CD8-positive, alpha-beta memory T cell (primary cell): Measurements from ENCODE around the gene CTAG1B. TPM values are rescaled to one million over a fixed set of nuclear protein-coding genes. Genes with fewer than 3 reads are reported as not detected.
"Not testable (repeated sequence)": the region's sequence is repeated elsewhere in the genome, so short reads cannot be mapped to it uniquely, and the experiment has no call there.

Experiments used
- CTCF ChIA-PET: fragments of 350-600 bp; sonication (Branson Sonifier 250); formaldehyde crosslinking; loops from one replicate; lab custom pipeline; 2021; ENCODE audit warnings: antibody characterized with exemption; lab: Charles Lee
- POLR2A ChIA-PET: fragments of 350-600 bp; sonication (Branson Sonifier 250); formaldehyde crosslinking; loops from one replicate; lab custom pipeline; 2021; ENCODE audit warnings: antibody characterized with exemption; lab: Charles Lee
- DNase-seq, 5 donors: peaks; one replicate each; pipeline versions ENCODE4 v3.0.0 to v3.0.0-alpha.2; 2020 to 2022; ENCODE audit warnings: mixed read lengths in 1 of 5
- H3K27ac ChIP-seq: one replicate; pipeline ENCODE4 v1.7.0; 2013; ENCODE audit warnings: low read depth, mild to moderate bottlenecking, low read length, moderate library complexity
- H3K27me3 ChIP-seq: 2 replicates; pipeline ENCODE4 v1.7.0; 2013; ENCODE audit warnings: low read length, mild to moderate bottlenecking; ENCODE audit not compliant: insufficient read depth, poor library complexity, severe bottlenecking
- H3K36me3 ChIP-seq: 2 replicates; pipeline ENCODE4 v1.7.0; 2013; ENCODE audit warnings: mild to moderate bottlenecking, low read length, moderate library complexity; ENCODE audit not compliant: insufficient read depth
- H3K4me1 ChIP-seq: 2 replicates; pipeline ENCODE4 v1.7.0; 2013; ENCODE audit warnings: mild to moderate bottlenecking, low read length, moderate library complexity; ENCODE audit not compliant: insufficient read depth
- H3K4me3 ChIP-seq: 2 replicates; pipeline ENCODE4 v1.7.0; 2013; ENCODE audit warnings: mild to moderate bottlenecking, low read length
- H3K9me3 ChIP-seq: 2 replicates; pipeline ENCODE4 v1.7.0; 2013; ENCODE audit warnings: mild to moderate bottlenecking, low read length
- H3K27ac Mint-ChIP-seq, 8 donors: one replicate each; pipeline ENCODE4 v1.8.0; 2020 to 2021; ENCODE audit warnings: mixed read lengths in 8 of 8, mild to moderate bottlenecking in 6 of 8, inconsistent platforms in 3 of 8, moderate library complexity in 3 of 8
- H3K27me3 Mint-ChIP-seq, 2 donors: one replicate each; pipeline ENCODE4 v1.8.0; 2020 to 2021; ENCODE audit warnings: mixed read lengths in 2 of 2, mild to moderate bottlenecking in 1 of 2, moderate library complexity in 1 of 2
- H3K36me3 Mint-ChIP-seq, 3 donors: one replicate each; pipeline ENCODE4 v1.8.0; 2020 to 2021; ENCODE audit warnings: mixed read lengths in 3 of 3, inconsistent platforms in 1 of 3, mild to moderate bottlenecking in 1 of 3
- H3K4me1 Mint-ChIP-seq, 3 donors: one replicate each; pipeline ENCODE4 v1.8.0; 2020 to 2021; ENCODE audit warnings: mixed read lengths in 3 of 3, inconsistent platforms in 1 of 3, mild to moderate bottlenecking in 1 of 3
- H3K4me3 Mint-ChIP-seq, 7 donors: one replicate each; pipeline ENCODE4 v1.8.0; 2020 to 2021; ENCODE audit warnings: mixed read lengths in 7 of 7, mild to moderate bottlenecking in 6 of 7, moderate library complexity in 4 of 7, inconsistent platforms in 2 of 7
- H3K9me3 Mint-ChIP-seq, 5 donors: one replicate each; pipeline ENCODE4 v1.8.0; 2020 to 2022; ENCODE audit warnings: mixed read lengths in 5 of 5, mild to moderate bottlenecking in 3 of 5, moderate library complexity in 2 of 5, inconsistent platforms in 1 of 5
- polyA plus RNA-seq: library from polyadenylated mRNA; unstranded; fragments of 300-500 nt; fragmentation: Illumina TruSeq; gene quantifications from one replicate; pipeline ENCODE4 v1.2.3, GENCODE V29; 2021
- total RNA-seq, 2 experiments: library from RNA; stranded (reverse); gene quantifications; one replicate each; pipeline ENCODE4 v1.2.3, GENCODE V29; 2021

CTAG1B gene
- total and polyA plus RNA-seq, 3 experiments from 2014 or later = not detected

- H3K4me1 Mint-ChIP-seq, H3K4me1 ChIP-seq, H3K27me3 Mint-ChIP-seq, H3K4me3 ChIP-seq, POLR2A ChIA-PET, DNase-seq, H3K9me3 ChIP-seq, H3K27ac Mint-ChIP-seq, H3K27me3 ChIP-seq, H3K36me3 Mint-ChIP-seq, H3K27ac ChIP-seq, H3K36me3 ChIP-seq, H3K4me3 Mint-ChIP-seq, H3K9me3 Mint-ChIP-seq, CTCF ChIA-PET: not testable (repeated sequence)
Measured at GRCh38 chrX:154613586-154613985, 5.5 kb downstream of the CTAG1B start.

- CTCF ChIA-PET, H3K4me3 Mint-ChIP-seq: not testable (repeated sequence)
Measured at GRCh38 chrX:154611146-154611545, 7.9 kb downstream of the CTAG1B start.

GRCh38 chrX:154608823-154609222 lies 10.3 kb downstream of the CTAG1B start:
- H3K36me3 Mint-ChIP-seq, H3K9me3 Mint-ChIP-seq, H3K4me3 Mint-ChIP-seq, DNase-seq, H3K4me1 Mint-ChIP-seq, H3K36me3 ChIP-seq, H3K27ac ChIP-seq, H3K9me3 ChIP-seq, H3K27me3 ChIP-seq, POLR2A ChIA-PET, H3K4me1 ChIP-seq, CTCF ChIA-PET, H3K4me3 ChIP-seq, H3K27ac Mint-ChIP-seq, H3K27me3 Mint-ChIP-seq: not testable (repeated sequence)

More at GRCh38 chrX:154611146-154611545, 7.9 kb downstream of the CTAG1B start:
- H3K27me3 Mint-ChIP-seq, H3K27ac ChIP-seq, H3K36me3 ChIP-seq, POLR2A ChIA-PET, H3K36me3 Mint-ChIP-seq, DNase-seq, H3K27ac Mint-ChIP-seq, H3K4me1 Mint-ChIP-seq, H3K27me3 ChIP-seq, H3K9me3 Mint-ChIP-seq, H3K4me1 ChIP-seq, H3K4me3 ChIP-seq, H3K9me3 ChIP-seq: not testable (repeated sequence)

- H3K27me3 ChIP-seq, H3K9me3 Mint-ChIP-seq, H3K27ac ChIP-seq, POLR2A ChIA-PET, CTCF ChIA-PET, H3K4me3 Mint-ChIP-seq, H3K4me1 Mint-ChIP-seq, H3K4me1 ChIP-seq, H3K27ac Mint-ChIP-seq, H3K4me3 ChIP-seq, DNase-seq, H3K27me3 Mint-ChIP-seq, H3K9me3 ChIP-seq, H3K36me3 Mint-ChIP-seq, H3K36me3 ChIP-seq: not testable (repeated sequence)
Measured at GRCh38 chrX:154607976-154608375, 11.1 kb downstream of the CTAG1B start.

GRCh38 chrX:154607370-154607769 lies 11.7 kb downstream of the CTAG1B start:
- no peak overlapping the region for H3K27ac ChIP-seq
- no peaks in the 10 kb centered on the region for H3K9me3 Mint-ChIP-seq
- H3K27me3 ChIP-seq = no peaks in the 10 kb centered on the region
- H3K36me3 ChIP-seq = no peaks in the 10 kb centered on the region
- H3K9me3 ChIP-seq = no peaks in the 10 kb centered on the region
- H3K4me1 ChIP-seq = no peaks in the 10 kb centered on the region
- CTCF ChIA-PET = no interaction called here
- H3K4me3 ChIP-seq = no peak overlapping the region
- no peak overlapping the region for H3K4me3 Mint-ChIP-seq
- H3K4me1 Mint-ChIP-seq = no peaks in the 10 kb centered on the region
- POLR2A ChIA-PET = no interaction called here
- no peak for DNase-seq
- H3K36me3 Mint-ChIP-seq = no peaks in the 10 kb centered on the region
- no peak overlapping the region for H3K27ac Mint-ChIP-seq
- H3K27me3 Mint-ChIP-seq = peaks cover 3% of the 10 kb centered on the region in 2 donors

- Histone ChIP-seq H3K36me3 (no peaks in the 10 kb centered on the region), H3K9me3 (no peaks in the 10 kb centered on the region), H3K27ac (no peak overlapping the region), H3K4me3 (no peak overlapping the region), H3K4me1 (no peaks in the 10 kb centered on the region), H3K27me3 (no peaks in the 10 kb centered on the region)
- DNase-seq = no peak
- Mint-ChIP-seq H3K36me3 (no peaks in the 10 kb centered on the region), H3K27me3 (peaks cover 3% of the 10 kb centered on the region in 2 donors), H3K4me1 (no peaks in the 10 kb centered on the region), H3K27ac (no peak overlapping the region), H3K4me3 (no peak overlapping the region), H3K9me3 (no peaks in the 10 kb centered on the region)
- ChIA-PET POLR2A (no interaction called here), CTCF (no interaction called here)
Measured at GRCh38 chrX:154605566-154605965, 13.5 kb downstream of the CTAG1B start.

- H3K27ac ChIP-seq = no peak overlapping the region
- no peak overlapping the region for H3K27ac Mint-ChIP-seq
- H3K4me3 ChIP-seq = no peak overlapping the region
- DNase-seq = no peak
- peaks cover 0 to 4% (median 0%) of the 10 kb centered on the region in 3 donors for H3K4me1 Mint-ChIP-seq
- POLR2A ChIA-PET = no interaction called here
- H3K27me3 ChIP-seq = no peaks in the 10 kb centered on the region
- H3K9me3 Mint-ChIP-seq = no peaks in the 10 kb centered on the region
- peaks cover 3% of the 10 kb centered on the region in 2 donors for H3K27me3 Mint-ChIP-seq
- H3K36me3 ChIP-seq = no peaks in the 10 kb centered on the region
- no peaks in the 10 kb centered on the region for H3K9me3 ChIP-seq
- CTCF ChIA-PET = no interaction called here
- H3K4me1 ChIP-seq = no peaks in the 10 kb centered on the region
- H3K4me3 Mint-ChIP-seq = no peak overlapping the region
- no peaks in the 10 kb centered on the region for H3K36me3 Mint-ChIP-seq
Measured at GRCh38 chrX:154603438-154604430, 15.3 kb downstream of the CTAG1B start.

GRCh38 chrX:154602766-154603437 lies 16.2 kb downstream of the CTAG1B start:
- Mint-ChIP-seq H3K27me3 (peaks cover 0 to 3% of the 10 kb centered on the region in 2 donors), H3K36me3 (no peaks in the 10 kb centered on the region), H3K4me1 (peaks cover 0 to 4% (median 0%) of the 10 kb centered on the region in 3 donors), H3K9me3 (no peaks in the 10 kb centered on the region), H3K27ac (no peak overlapping the region), H3K4me3 (no peak overlapping the region)
- Histone ChIP-seq H3K27ac (no peak overlapping the region), H3K4me3 (no peak overlapping the region), H3K36me3 (no peaks in the 10 kb centered on the region), H3K4me1 (no peaks in the 10 kb centered on the region), H3K9me3 (no peaks in the 10 kb centered on the region), H3K27me3 (no peaks in the 10 kb centered on the region)
- no peak for DNase-seq
- ChIA-PET CTCF (no interaction called here), POLR2A (no interaction called here)
